Measurements from ENCODE around the gene CFAP20DC. TPM values are rescaled to one million over a fixed set of nuclear protein-coding genes. Genes with fewer than 3 reads are reported as not detected.

Gene CFAP20DC
- total and polyA plus RNA-seq, 2 of the 4 experiments (the other 2 are of a cell fraction): 1.2 to 1.6 TPM

- peak overlapping the region; percentile 82 for H3K18ac ChIP-seq (ENCODE audit: low read depth, low read length)
- ChIA-PET CTCF (no interaction called here), POLR2A (ENCODE audit: unreplicated experiment) (no interaction called here)
- H3K4me2 ChIP-seq (ENCODE audit: low read depth, low read length): no peak overlapping the region
- dilution Hi-C loops (cut with HindIII; ENCODE audit: low sequenced_read_pairs, unreplicated experiment) (no loop called here), in situ Hi-C loops (cut with MboI; ENCODE audit: low sequenced_read_pairs) (no loop called here), intact Hi-C loops (cut with micrococcal nuclease) (loop anchor here (5.0 kb wide), 1 partner anchor 142 kb away; no protein-coding TSS in a partner anchor)
- peak; percentile 20 for DNase-seq
- no peak overlapping the region for H3K27ac ChIP-seq (ENCODE audit: insufficient read depth, low read length)
- WGBS, 2 experiments (ENCODE audit: extremely low coverage in 2 of 2, insufficient read length in 1 of 2): no CpG with 5 or more reads among the region's 2 CpGs
- H2AK5ac ChIP-seq (ENCODE audit: low read depth, low read length): peak overlapping the region; percentile 3
- H2BK120ac ChIP-seq (ENCODE audit: low read depth, low read length): peak overlapping the region; percentile 54
- H3K36me3 ChIP-seq (ENCODE audit: control insufficient read depth, insufficient read depth, low read length): no peaks in the 10 kb centered on the region
- peak overlapping the region; percentile 38; the same call in 2 of the 3 replicates for H2BK15ac ChIP-seq (ENCODE audit: low read depth, low read length)
- H3K14ac ChIP-seq (replicated peaks; ENCODE audit: low read depth, low read length): peak overlapping the region; percentile 20; the same call in 1 of the 2 replicates
- H3K27me3 ChIP-seq (ENCODE audit: control insufficient read depth, insufficient read depth, low read length): no peaks in the 10 kb centered on the region
- H2BK20ac ChIP-seq (ENCODE audit: low read depth, low read length): peak overlapping the region; percentile 31
- no peak overlapping the region for H4K91ac ChIP-seq (ENCODE audit: insufficient read depth, low read depth, low read length)
- no peak overlapping the region for H3K9ac ChIP-seq (ENCODE audit: low read depth, low read length)
- H2BK5ac ChIP-seq (ENCODE audit: low read depth, low read length, poor library complexity, severe bottlenecking): peak overlapping the region; percentile 9
- peaks cover 19% of the 10 kb centered on the region for H3K4me1 ChIP-seq (ENCODE audit: control insufficient read depth, insufficient read depth, low read length)
- peaks cover 9% of the 10 kb centered on the region for H3K9me1 ChIP-seq (ENCODE audit: insufficient read depth, low read length)
- no peaks in the 10 kb centered on the region; a peak in 1 of 4 replicates for H3K79me1 ChIP-seq (ENCODE audit: low read depth in 1 of 2, low read length in 2 of 2)
- H3K23ac ChIP-seq (ENCODE audit: low read depth, low read length): no peak overlapping the region
- no peak overlapping the region for H3K4me3 ChIP-seq (ENCODE audit: insufficient read depth, low read depth, low read length)
- no peak overlapping the region for H3K56ac ChIP-seq (ENCODE audit: extremely low read depth, insufficient read depth, low read length)
- peak overlapping the region in 1 of 2 experiments; percentile 44; a peak in 2 of 4 replicates for H4K8ac ChIP-seq (ENCODE audit: low read depth in 2 of 2, low read length in 2 of 2)
- TF ChIP-seq MXI1 (IDR thresholded peaks at IDR 0.05; ENCODE audit: borderline replicate concordance, low read depth, low read length) (no peak), USF2 (IDR thresholded peaks at IDR 0.05; ENCODE audit: low read depth, low read length) (no peak), CTCF (conservative IDR thresholded peaks at IDR 0.05; ENCODE audit: low read depth, low read length) (no peak), CEBPB (IDR thresholded peaks at IDR 0.05; ENCODE audit: low read depth, low read length) (no peak), ELK1 (IDR thresholded peaks at IDR 0.05; ENCODE audit: borderline replicate concordance, low read depth, low read length) (no peak), POLR2A (IDR thresholded peaks at IDR 0.05; ENCODE audit: low read depth, low read length) (no peak), RCOR1 (IDR thresholded peaks at IDR 0.05; ENCODE audit: insufficient replicate concordance, low read length) (no peak), RFX5 (IDR thresholded peaks at IDR 0.05; ENCODE audit: low read depth, low read length) (no peak), NFE2L2 (IDR thresholded peaks at IDR 0.05; ENCODE audit: low read depth, low read length) (no peak), SMC3 (IDR thresholded peaks at IDR 0.05; ENCODE audit: low read depth, low read length) (no peak), CHD1 (IDR thresholded peaks at IDR 0.05; ENCODE audit: low read depth, low read length) (no peak), BHLHE40 (IDR thresholded peaks at IDR 0.05; ENCODE audit: low read depth, low read length) (no peak), MAZ (IDR thresholded peaks at IDR 0.05; ENCODE audit: borderline replicate concordance, low read depth, low read length) (no peak)
- ATAC-seq (ENCODE audit: low read depth): peak; percentile 24
- no TSS peak for BruUV-seq (replicated peaks)
- H3K9me3 ChIP-seq (ENCODE audit: control insufficient read depth, insufficient read depth, low read length): no peaks in the 10 kb centered on the region
- H3K4ac ChIP-seq (ENCODE audit: low read depth, low read length): peak overlapping the region; percentile 42; the same call in 1 of the 2 replicates
- no peaks in the 10 kb centered on the region for H4K20me1 ChIP-seq (ENCODE audit: insufficient read depth, low read length)
- H4K5ac ChIP-seq (ENCODE audit: low read depth, low read length): peak overlapping the region; percentile 26; the same call in 1 of the 2 replicates
- H2AFZ ChIP-seq (replicated peaks; ENCODE audit: low read length, poor library complexity): no peak overlapping the region
- no peak overlapping the region for H2AK9ac ChIP-seq (replicated peaks; ENCODE audit: low read depth, low read length, poor library complexity)
These were observed 85.8 kb downstream of the CFAP20DC start for GRCh38 chr3:58963928-58964503.
